ENCODE measurements around the gene HIBCH.

DNA sequence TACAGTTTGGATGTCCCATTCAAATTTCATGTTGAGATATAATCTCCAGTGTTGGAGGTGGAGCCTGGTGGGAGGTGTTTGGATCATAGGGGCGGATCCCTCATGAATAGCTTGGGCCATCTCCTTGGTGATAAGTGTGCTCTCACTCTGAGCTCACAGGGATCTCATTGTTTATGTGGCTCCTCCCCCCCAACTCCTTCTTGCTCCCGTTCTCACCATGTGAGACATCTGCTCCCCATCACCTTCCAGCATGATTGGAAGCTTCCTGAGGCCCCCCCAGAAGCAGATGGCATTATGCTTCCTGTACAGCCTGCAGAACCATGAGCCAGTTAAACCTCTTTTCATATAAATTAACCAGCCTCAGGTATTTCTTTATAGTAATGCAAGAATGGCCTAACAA, 20.7 kb upstream of the HIBCH start:
- TF ChIP-seq, protein P1, sequence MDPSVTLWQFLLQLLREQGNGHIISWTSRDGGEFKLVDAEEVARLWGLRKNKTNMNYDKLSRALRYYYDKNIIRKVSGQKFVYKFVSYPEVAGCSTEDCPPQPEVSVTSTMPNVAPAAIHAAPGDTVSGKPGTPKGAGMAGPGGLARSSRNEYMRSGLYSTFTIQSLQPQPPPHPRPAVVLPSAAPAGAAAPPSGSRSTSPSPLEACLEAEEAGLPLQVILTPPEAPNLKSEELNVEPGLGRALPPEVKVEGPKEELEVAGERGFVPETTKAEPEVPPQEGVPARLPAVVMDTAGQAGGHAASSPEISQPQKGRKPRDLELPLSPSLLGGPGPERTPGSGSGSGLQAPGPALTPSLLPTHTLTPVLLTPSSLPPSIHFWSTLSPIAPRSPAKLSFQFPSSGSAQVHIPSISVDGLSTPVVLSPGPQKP (IDR thresholded peaks at IDR 0.05; ENCODE audit: borderline replicate concordance, low read depth, low read length), result no peak
- TF ChIP-seq, protein P2, sequence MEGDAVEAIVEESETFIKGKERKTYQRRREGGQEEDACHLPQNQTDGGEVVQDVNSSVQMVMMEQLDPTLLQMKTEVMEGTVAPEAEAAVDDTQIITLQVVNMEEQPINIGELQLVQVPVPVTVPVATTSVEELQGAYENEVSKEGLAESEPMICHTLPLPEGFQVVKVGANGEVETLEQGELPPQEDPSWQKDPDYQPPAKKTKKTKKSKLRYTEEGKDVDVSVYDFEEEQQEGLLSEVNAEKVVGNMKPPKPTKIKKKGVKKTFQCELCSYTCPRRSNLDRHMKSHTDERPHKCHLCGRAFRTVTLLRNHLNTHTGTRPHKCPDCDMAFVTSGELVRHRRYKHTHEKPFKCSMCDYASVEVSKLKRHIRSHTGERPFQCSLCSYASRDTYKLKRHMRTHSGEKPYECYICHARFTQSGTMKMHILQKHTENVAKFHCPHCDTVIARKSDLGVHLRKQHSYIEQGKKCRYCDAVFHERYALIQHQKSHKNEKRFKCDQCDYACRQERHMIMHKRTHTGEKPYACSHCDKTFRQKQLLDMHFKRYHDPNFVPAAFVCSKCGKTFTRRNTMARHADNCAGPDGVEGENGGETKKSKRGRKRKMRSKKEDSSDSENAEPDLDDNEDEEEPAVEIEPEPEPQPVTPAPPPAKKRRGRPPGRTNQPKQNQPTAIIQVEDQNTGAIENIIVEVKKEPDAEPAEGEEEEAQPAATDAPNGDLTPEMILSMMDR (conservative IDR thresholded peaks at IDR 0.05; ENCODE audit: low read depth, low read length), result no peak
- TF ChIP-seq POLR2A (IDR thresholded peaks at IDR 0.05; ENCODE audit: low read depth, low read length) (no peak), MAZ (IDR thresholded peaks at IDR 0.05; ENCODE audit: borderline replicate concordance, low read depth, low read length) (no peak), CEBPB (IDR thresholded peaks at IDR 0.05; ENCODE audit: low read depth, low read length) (no peak), FOS (IDR thresholded peaks at IDR 0.05; ENCODE audit: low read depth, low read length) (no peak), MXI1 (IDR thresholded peaks at IDR 0.05; ENCODE audit: borderline replicate concordance, low read depth, low read length) (no peak), RCOR1 (IDR thresholded peaks at IDR 0.05; ENCODE audit: insufficient replicate concordance, low read length) (no peak)
- TF ChIP-seq, protein P3, sequence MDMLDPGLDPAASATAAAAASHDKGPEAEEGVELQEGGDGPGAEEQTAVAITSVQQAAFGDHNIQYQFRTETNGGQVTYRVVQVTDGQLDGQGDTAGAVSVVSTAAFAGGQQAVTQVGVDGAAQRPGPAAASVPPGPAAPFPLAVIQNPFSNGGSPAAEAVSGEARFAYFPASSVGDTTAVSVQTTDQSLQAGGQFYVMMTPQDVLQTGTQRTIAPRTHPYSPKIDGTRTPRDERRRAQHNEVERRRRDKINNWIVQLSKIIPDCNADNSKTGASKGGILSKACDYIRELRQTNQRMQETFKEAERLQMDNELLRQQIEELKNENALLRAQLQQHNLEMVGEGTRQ (IDR thresholded peaks at IDR 0.05; ENCODE audit: low read depth, low read length), result no peak
